Measurements from ENCODE around the gene LONP2. TPM values are rescaled to one million over a fixed set of nuclear protein-coding genes. Genes with fewer than 3 reads are reported as not detected.

Gene LONP2
- total RNA-seq, 1 experiment from 2014 or later = 55.6 TPM

GRCh38 chr16:48276102-48276501, 32.0 kb downstream of the LONP2 start:
- Mint-ChIP-seq H3K27ac (ENCODE audit: low read depth, unreplicated experiment) (no peak overlapping the region), H3K36me3 (ENCODE audit: insufficient read depth, unreplicated experiment) (peaks cover 46% of the 10 kb centered on the region), H3K4me1 (ENCODE audit: insufficient read depth, unreplicated experiment) (peaks cover 15% of the 10 kb centered on the region), H3K27me3 (ENCODE audit: insufficient read depth, unreplicated experiment) (no peaks in the 10 kb centered on the region), H3K4me3 (ENCODE audit: unreplicated experiment) (no peak overlapping the region), H3K9me3 (ENCODE audit: unreplicated experiment) (no peaks in the 10 kb centered on the region)
- ChIA-PET CTCF (no interaction called here), POLR2A (no interaction called here)
- no peak for DNase-seq (ENCODE audit: unreplicated experiment)
- BruUV-seq (replicated peaks) = no TSS peak
- no peak for TF ChIP-seq CTCF (IDR thresholded peaks at IDR 0.05; ENCODE audit: unreplicated experiment)
- intact Hi-C loops (cut with micrococcal nuclease) = no loop called here

GRCh38 chr16:48277158-48277557, 33.1 kb downstream of the LONP2 start:
- Mint-ChIP-seq H3K4me3 (ENCODE audit: unreplicated experiment) (no peak overlapping the region), H3K27me3 (ENCODE audit: insufficient read depth, unreplicated experiment) (no peaks in the 10 kb centered on the region), H3K4me1 (ENCODE audit: insufficient read depth, unreplicated experiment) (peaks cover 15% of the 10 kb centered on the region), H3K36me3 (ENCODE audit: insufficient read depth, unreplicated experiment) (peaks cover 36% of the 10 kb centered on the region), H3K27ac (ENCODE audit: low read depth, unreplicated experiment) (peak overlapping the region; percentile 32), H3K9me3 (ENCODE audit: unreplicated experiment) (no peaks in the 10 kb centered on the region)
- CTCF ChIA-PET = interaction anchor here (1.0 to 1.2 kb wide), 2 partner anchors 20 to 1347 kb away, joined by 3 read pairs; no protein-coding TSS in a partner anchor
- no peak for TF ChIP-seq CTCF (IDR thresholded peaks at IDR 0.05; ENCODE audit: unreplicated experiment)
- POLR2A ChIA-PET = interaction anchor here (1.3 kb wide), 1 partner anchor 8 kb away, joined by 3 read pairs; no protein-coding TSS in a partner anchor
- BruUV-seq (replicated peaks) = no TSS peak
- intact Hi-C loops (cut with micrococcal nuclease) = no loop called here
- DNase-seq (ENCODE audit: unreplicated experiment) = peak; percentile 23

- POLR2A ChIA-PET = interaction anchor here (0.6 to 1.7 kb wide), 2 partner anchors 13 to 337 kb away, joined by 3 to 5 read pairs; no protein-coding TSS in a partner anchor
- no peak overlapping the region for H3K4me3 Mint-ChIP-seq (ENCODE audit: unreplicated experiment)
- no peaks in the 10 kb centered on the region for H3K9me3 Mint-ChIP-seq (ENCODE audit: unreplicated experiment)
- peaks cover 15% of the 10 kb centered on the region for H3K4me1 Mint-ChIP-seq (ENCODE audit: insufficient read depth, unreplicated experiment)
- TF ChIP-seq CTCF (IDR thresholded peaks at IDR 0.05; ENCODE audit: unreplicated experiment) = no peak
- H3K27me3 Mint-ChIP-seq (ENCODE audit: insufficient read depth, unreplicated experiment) = no peaks in the 10 kb centered on the region
- no peak overlapping the region for H3K27ac Mint-ChIP-seq (ENCODE audit: low read depth, unreplicated experiment)
- intact Hi-C loops (cut with micrococcal nuclease) = no loop called here
- H3K36me3 Mint-ChIP-seq (ENCODE audit: insufficient read depth, unreplicated experiment) = peaks cover 38% of the 10 kb centered on the region
- CTCF ChIA-PET = interaction anchor here (0.5 to 1.2 kb wide), 4 partner anchors 10 to 1365 kb away, joined by 3 read pairs; no protein-coding TSS in a partner anchor
- no TSS peak for BruUV-seq (replicated peaks)
- DNase-seq (ENCODE audit: unreplicated experiment) = no peak
Measured at GRCh38 chr16:48279199-48279598, 35.1 kb downstream of the LONP2 start.

GRCh38 chr16:48280546-48280945, 36.4 kb downstream of the LONP2 start:
- H3K27ac Mint-ChIP-seq (ENCODE audit: low read depth, unreplicated experiment) = peak overlapping the region; percentile 27
- no peaks in the 10 kb centered on the region for H3K9me3 Mint-ChIP-seq (ENCODE audit: unreplicated experiment)

More at GRCh38 chr16:48280546-48280945, 36.4 kb downstream of the LONP2 start:
- intact Hi-C loops (cut with micrococcal nuclease) = no loop called here
- ChIA-PET CTCF (interaction anchor here (1.1 kb wide), 1 partner anchor 246 kb away, joined by 3 read pairs; no protein-coding TSS in a partner anchor), POLR2A (no interaction called here)
- Mint-ChIP-seq H3K27me3 (ENCODE audit: insufficient read depth, unreplicated experiment) (no peaks in the 10 kb centered on the region), H3K36me3 (ENCODE audit: insufficient read depth, unreplicated experiment) (peaks cover 50% of the 10 kb centered on the region), H3K4me3 (ENCODE audit: unreplicated experiment) (no peak overlapping the region), H3K4me1 (ENCODE audit: insufficient read depth, unreplicated experiment) (peaks cover 25% of the 10 kb centered on the region)
- no peak for TF ChIP-seq CTCF (IDR thresholded peaks at IDR 0.05; ENCODE audit: unreplicated experiment)
- BruUV-seq (replicated peaks) = no TSS peak
- no peak for DNase-seq (ENCODE audit: unreplicated experiment)

Data from MCF 10A (cell line).